ES-I3 (cell line): ENCODE results near the gene PANK4.
"Not testable (repeated sequence)": the region's sequence is repeated elsewhere in the genome, so short reads cannot be mapped to it uniquely, and the experiment has no call there.

Experiments used
- H3K36me3 ChIP-seq: 2 replicates; pipeline ENCODE4 v1.6.1; 2013; ENCODE audit warnings: mild to moderate bottlenecking, low read length, control low read depth, moderate library complexity; ENCODE audit not compliant: insufficient read depth
- H3K4me1 ChIP-seq: 2 replicates; pipeline ENCODE4 v1.6.1; 2013; ENCODE audit warnings: mild to moderate bottlenecking, control low read depth, low read length; ENCODE audit not compliant: insufficient read depth
- H3K9ac ChIP-seq: 2 replicates; pipeline ENCODE4 v1.6.1; 2013; ENCODE audit warnings: low read depth, mild to moderate bottlenecking, low read length, moderate library complexity
- H3K9me3 ChIP-seq: 2 replicates; pipeline ENCODE4 v1.6.1; 2013; ENCODE audit warnings: mild to moderate bottlenecking, low read length, moderate library complexity; ENCODE audit not compliant: control insufficient read depth, insufficient read depth

Gene PANK4

GRCh38 chr1:2466958-2467554 lies 59.3 kb downstream of the PANK4 start:
- Histone ChIP-seq H3K4me1 (no peaks in the 10 kb centered on the region; the same call in 1 of the 2 replicates), H3K9me3 (no peaks in the 10 kb centered on the region), H3K36me3 (no peaks in the 10 kb centered on the region), H3K9ac (no peak overlapping the region; the same call in 1 of the 2 replicates)

- Histone ChIP-seq H3K4me1 (no peaks in the 10 kb centered on the region; the same call in 1 of the 2 replicates), H3K9me3 (no peaks in the 10 kb centered on the region), H3K9ac (no peak overlapping the region), H3K36me3 (no peaks in the 10 kb centered on the region)
These were observed 60.1 kb downstream of the PANK4 start for GRCh38 chr1:2466270-2466665.

GRCh38 chr1:2465371-2466269 lies 60.8 kb downstream of the PANK4 start:
- no peaks in the 10 kb centered on the region; the same call in 1 of the 2 replicates for H3K4me1 ChIP-seq
- no peaks in the 10 kb centered on the region for H3K9me3 ChIP-seq
- no peak overlapping the region for H3K9ac ChIP-seq
- H3K36me3 ChIP-seq, result no peaks in the 10 kb centered on the region

GRCh38 chr1:2463396-2463795 lies 63.0 kb downstream of the PANK4 start:
- H3K36me3 ChIP-seq, result no peaks in the 10 kb centered on the region
- no peaks in the 10 kb centered on the region; the same call in 1 of the 2 replicates for H3K4me1 ChIP-seq
- no peak overlapping the region for H3K9ac ChIP-seq
- H3K9me3 ChIP-seq, result no peaks in the 10 kb centered on the region

GRCh38 chr1:2462819-2463218 lies 63.6 kb downstream of the PANK4 start:
- Histone ChIP-seq H3K9me3 (no peaks in the 10 kb centered on the region), H3K36me3 (no peaks in the 10 kb centered on the region), H3K9ac (no peak overlapping the region), H3K4me1 (no peaks in the 10 kb centered on the region; the same call in 1 of the 2 replicates)

- no peaks in the 10 kb centered on the region for H3K36me3 ChIP-seq
- H3K4me1 ChIP-seq, result no peaks in the 10 kb centered on the region
- no peaks in the 10 kb centered on the region for H3K9me3 ChIP-seq
- no peak overlapping the region for H3K9ac ChIP-seq
These were observed 65.2 kb downstream of the PANK4 start for GRCh38 chr1:2460996-2461751.

GRCh38 chr1:2460203-2460602 lies 66.2 kb downstream of the PANK4 start:
- H3K9ac ChIP-seq, result no peak overlapping the region
- H3K9me3 ChIP-seq, result no peaks in the 10 kb centered on the region
- H3K4me1 ChIP-seq, result no peaks in the 10 kb centered on the region
- no peaks in the 10 kb centered on the region for H3K36me3 ChIP-seq

- Histone ChIP-seq H3K9ac (no peak overlapping the region), H3K9me3 (no peaks in the 10 kb centered on the region), H3K36me3 (no peaks in the 10 kb centered on the region), H3K4me1 (no peaks in the 10 kb centered on the region)
These were observed 66.6 kb downstream of the PANK4 start for GRCh38 chr1:2459757-2460156.

- not testable (repeated sequence) for H3K4me1 ChIP-seq, H3K9ac ChIP-seq, H3K9me3 ChIP-seq, H3K36me3 ChIP-seq
These were observed 67.2 kb downstream of the PANK4 start for GRCh38 chr1:2459102-2459753.

GRCh38 chr1:2458687-2459086 lies 67.7 kb downstream of the PANK4 start:
- Histone ChIP-seq H3K4me1 (no peaks in the 10 kb centered on the region), H3K36me3 (no peaks in the 10 kb centered on the region), H3K9ac (no peak overlapping the region), H3K9me3 (no peaks in the 10 kb centered on the region)
